Measurements from ENCODE around the gene ATF2. TPM values are rescaled to one million over a fixed set of nuclear protein-coding genes. Genes with fewer than 3 reads are reported as not detected.

Gene ATF2, protein sequence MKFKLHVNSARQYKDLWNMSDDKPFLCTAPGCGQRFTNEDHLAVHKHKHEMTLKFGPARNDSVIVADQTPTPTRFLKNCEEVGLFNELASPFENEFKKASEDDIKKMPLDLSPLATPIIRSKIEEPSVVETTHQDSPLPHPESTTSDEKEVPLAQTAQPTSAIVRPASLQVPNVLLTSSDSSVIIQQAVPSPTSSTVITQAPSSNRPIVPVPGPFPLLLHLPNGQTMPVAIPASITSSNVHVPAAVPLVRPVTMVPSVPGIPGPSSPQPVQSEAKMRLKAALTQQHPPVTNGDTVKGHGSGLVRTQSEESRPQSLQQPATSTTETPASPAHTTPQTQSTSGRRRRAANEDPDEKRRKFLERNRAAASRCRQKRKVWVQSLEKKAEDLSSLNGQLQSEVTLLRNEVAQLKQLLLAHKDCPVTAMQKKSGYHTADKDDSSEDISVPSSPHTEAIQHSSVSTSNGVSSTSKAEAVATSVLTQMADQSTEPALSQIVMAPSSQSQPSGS
- 14.9 to 22.0 TPM (median 16.8 TPM) in 5 replicates for total RNA-seq (2022; extraction: Qiagen RNA extraction)

DNA sequence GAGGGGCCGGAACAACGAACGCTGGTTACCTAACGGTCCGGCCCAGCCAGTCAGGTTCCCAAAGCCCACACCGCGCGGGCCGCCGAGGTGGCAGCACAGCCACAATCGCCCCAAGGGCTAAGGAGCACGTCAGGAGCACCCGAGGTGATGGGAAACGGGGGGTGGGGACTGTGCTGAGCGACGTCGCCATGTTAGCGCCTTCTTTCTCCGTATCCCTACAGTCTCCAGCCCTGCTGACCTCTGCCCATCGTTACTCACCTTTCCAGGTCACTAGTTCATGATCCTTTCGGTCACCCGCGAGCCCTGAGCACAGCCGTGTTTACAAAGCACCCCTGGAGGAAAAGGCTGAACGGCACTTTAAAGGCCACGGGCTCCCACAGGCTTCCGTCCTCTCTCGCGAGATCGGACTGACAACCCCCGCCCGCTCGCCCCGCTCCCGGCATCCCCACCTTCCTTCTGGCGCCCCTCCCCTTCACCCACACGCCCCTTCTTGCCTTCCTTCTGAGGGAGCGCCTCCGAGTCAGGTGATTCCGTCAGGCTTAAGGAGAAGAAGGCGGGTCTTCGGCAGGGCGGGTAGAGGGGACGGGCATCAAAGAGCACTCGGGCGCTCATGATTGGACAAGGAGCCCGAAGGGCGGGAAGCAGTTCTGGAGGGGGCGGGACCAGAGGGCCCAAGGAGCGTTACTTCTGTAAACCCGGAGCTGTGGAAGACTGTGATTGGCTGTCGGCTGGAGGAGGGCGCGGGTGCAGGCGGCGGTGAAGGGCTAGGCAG, at the start of gene ATF2:
ATF2 (minus strand) TSS at position 412 of the 772 bp plus-strand sequence. CDS start 31,760 bp downstream, outside the sequence.

GRCh38 chr2:175181104-175181876, 13.3 kb upstream of the ATF2 start, which contains the start of gene ATP5MC3:
ATP5MC3 (minus strand) TSS chr2:175181710; CDS start chr2:175181393, 317 bp downstream.

Other genes with a start within 250 kb of the ATF2 start
- gene CHN1, start 162.8 kb downstream of the ATF2 start, total RNA-seq (2022; extraction: Qiagen RNA extraction) = 17.3 to 20.8 TPM (median 18.9 TPM) in 5 replicates
- 439 to 516 TPM (median 510 TPM) in 5 replicates for gene ATP5MC3, start 13.5 kb upstream of the ATF2 start, total RNA-seq (2022; extraction: Qiagen RNA extraction)